GM12872 (cell line): ENCODE data around the gene CDC42SE1.

Experiments used
- CTCF ChIP-seq: IDR thresholded peaks from 3 replicates; pipeline ENCODE4 v1.5.1; 2011; ENCODE audit warnings: low read depth, mild to moderate bottlenecking, low read length, moderate library complexity; ENCODE audit not compliant: insufficient read depth

The CDC42SE1 gene

GRCh38 chr1:151070474-151071276, 11.3 kb upstream of the CDC42SE1 start, which contains the start of gene GABPB2:
TSS of gene GABPB2 (plus strand) at chr1:151070761. CDS start at chr1:151088190, 17,429 bp downstream.
- peak; percentile 97 for TF ChIP-seq CTCF

- no peak for TF ChIP-seq CTCF
Observed at GRCh38 chr1:151069103-151069486, 9.7 kb upstream of the CDC42SE1 start.

- TF ChIP-seq CTCF, result no peak
Observed at GRCh38 chr1:151067185-151067584, 7.8 kb upstream of the CDC42SE1 start.

- TF ChIP-seq CTCF, result no peak
Observed at GRCh38 chr1:151065089-151065645, 5.7 kb upstream of the CDC42SE1 start.

- no peak for TF ChIP-seq CTCF
Observed at GRCh38 chr1:151062741-151063371, 3.4 kb upstream of the CDC42SE1 start.

- no peak for TF ChIP-seq CTCF
Observed at GRCh38 chr1:151061704-151062103, 2.3 kb upstream of the CDC42SE1 start.

GRCh38 chr1:151060657-151061421, 1.4 kb upstream of the CDC42SE1 start:
- TF ChIP-seq CTCF, result no peak
